Stimulated activated CD8-positive, alpha-beta memory T cell treated with anti-CD3 and anti-CD28 coated beads, Interleukin-15, amount 100 ng/mL, for 24 hours (primary cell): ENCODE results near the gene PRPF6.

Source experiments
- DNase-seq: peaks from one replicate; pipeline ENCODE4 v3.0.0-alpha.2; 2020; ENCODE audit warnings: low read depth

The PRPF6 gene

GRCh38 chr20:64064145-64064698, 83.3 kb downstream of the PRPF6 start:
- DNase-seq = no peak

- DNase-seq = no peak
These were observed 84.4 kb downstream of the PRPF6 start for GRCh38 chr20:64065062-64065973.

- no peak for DNase-seq
These were observed 85.0 kb downstream of the PRPF6 start for GRCh38 chr20:64065974-64066343.

GRCh38 chr20:64067005-64067632, 86.2 kb downstream of the PRPF6 start:
- no peak for DNase-seq

- no peak for DNase-seq
These were observed 86.9 kb downstream of the PRPF6 start for GRCh38 chr20:64067733-64068307.

GRCh38 chr20:64068386-64069208, 87.7 kb downstream of the PRPF6 start:
- no peak for DNase-seq

GRCh38 chr20:64069209-64069613, 88.3 kb downstream of the PRPF6 start:
- DNase-seq = no peak

GRCh38 chr20:64069614-64070243, 88.8 kb downstream of the PRPF6 start:
- no peak for DNase-seq

- no peak for DNase-seq
These were observed 89.5 kb downstream of the PRPF6 start for GRCh38 chr20:64070244-64070993.

- no peak for DNase-seq
These were observed 90.7 kb downstream of the PRPF6 start for GRCh38 chr20:64071341-64072332.

- DNase-seq = no peak
These were observed 91.6 kb downstream of the PRPF6 start for GRCh38 chr20:64072498-64073063.

- no peak for DNase-seq
These were observed 92.7 kb downstream of the PRPF6 start for GRCh38 chr20:64073476-64074183.

- DNase-seq = no peak
These were observed 93.4 kb downstream of the PRPF6 start for GRCh38 chr20:64074184-64074789.

- DNase-seq = no peak
These were observed 94.0 kb downstream of the PRPF6 start for GRCh38 chr20:64074963-64075362.

- DNase-seq = no peak
These were observed 94.6 kb downstream of the PRPF6 start for GRCh38 chr20:64075556-64075955.

- no peak for DNase-seq
These were observed 95.4 kb downstream of the PRPF6 start for GRCh38 chr20:64076061-64076997.

GRCh38 chr20:64077094-64077493, 96.2 kb downstream of the PRPF6 start:
- DNase-seq = no peak
